HG03103 (cell line): ENCODE results near the gene ABHD11.
"Not testable (repeated sequence)": the region's sequence is repeated elsewhere in the genome, so short reads cannot be mapped to it uniquely, and the experiment has no call there.

Experiments
- ATAC-seq: cut with Tn5 transposase; IDR thresholded peaks from one replicate; pipeline ENCODE4 v1.9.1; 2021; ENCODE audit warnings: low read depth; ENCODE audit not compliant: unreplicated experiment

The ABHD11 gene

DNA sequence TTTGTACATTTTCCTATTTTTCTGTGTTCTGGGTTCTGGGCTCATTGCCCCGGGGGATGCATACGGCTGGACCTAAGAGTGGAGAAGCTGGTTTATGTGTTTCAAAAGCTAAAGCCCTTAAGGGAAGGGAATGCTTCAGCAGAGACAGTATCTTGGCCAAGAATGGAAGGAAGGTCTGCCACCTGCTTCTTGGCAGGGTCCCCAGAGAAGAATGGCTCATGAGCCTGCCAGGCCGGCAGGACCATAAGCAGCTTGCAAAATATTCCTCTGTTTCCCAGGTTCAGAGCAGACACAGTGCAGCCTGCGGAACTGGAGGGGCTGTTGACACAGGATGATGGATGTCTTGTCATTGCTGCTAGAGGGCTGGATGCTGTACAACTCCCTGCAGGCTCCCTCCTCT is 7.8 kb upstream of the ABHD11 start:
- ATAC-seq: no peak

- no peak for ATAC-seq
Observed at GRCh38 chr7:73742753-73743641, 4.4 kb upstream of the ABHD11 start.

- no peak for ATAC-seq
Observed at GRCh38 chr7:73742338-73742752, 3.7 kb upstream of the ABHD11 start.

GRCh38 chr7:73741600-73741999 is 3.0 kb upstream of the ABHD11 start:
- ATAC-seq: no peak

DNA sequence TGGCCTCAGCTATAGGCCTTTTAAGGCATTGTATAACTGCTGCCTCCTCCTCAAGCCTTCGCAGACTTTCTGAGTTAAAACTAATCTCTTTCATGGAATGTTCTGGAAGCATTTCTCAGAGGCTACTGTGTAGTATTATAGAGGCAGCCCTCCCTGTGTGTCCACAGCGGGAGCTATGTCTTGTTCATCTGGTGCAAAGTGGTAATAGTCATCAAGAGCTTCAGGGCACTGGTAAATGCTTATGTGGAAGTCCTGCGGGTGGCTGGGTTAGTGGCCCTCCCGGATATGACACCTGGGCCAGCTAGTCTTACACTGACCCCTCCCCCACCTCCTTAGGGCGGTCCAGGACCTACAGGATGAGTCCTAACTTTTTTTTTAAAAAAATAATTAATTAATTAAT is 2.2 kb upstream of the ABHD11 start:
- no peak for ATAC-seq

DNA sequence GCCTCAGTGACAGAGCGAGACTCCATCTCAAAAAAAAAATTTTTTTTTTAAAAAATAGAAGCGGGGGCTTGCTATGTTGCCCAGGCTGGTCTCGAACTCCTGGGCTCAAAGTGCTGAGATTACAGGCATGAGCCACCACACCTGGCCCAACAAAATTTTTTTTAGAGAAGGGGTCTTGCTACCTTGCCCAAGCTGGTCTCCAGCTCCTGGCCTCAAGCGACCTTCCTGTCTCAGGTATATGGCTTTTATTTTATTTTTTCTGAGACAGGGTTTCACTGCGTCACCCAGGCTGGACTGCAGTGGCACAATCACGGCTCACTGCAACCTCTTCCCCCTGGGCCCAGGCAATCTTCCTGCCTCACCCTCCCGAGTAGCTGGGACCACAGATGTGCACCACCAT is 1.6 kb upstream of the ABHD11 start:
- ATAC-seq: no peak

DNA sequence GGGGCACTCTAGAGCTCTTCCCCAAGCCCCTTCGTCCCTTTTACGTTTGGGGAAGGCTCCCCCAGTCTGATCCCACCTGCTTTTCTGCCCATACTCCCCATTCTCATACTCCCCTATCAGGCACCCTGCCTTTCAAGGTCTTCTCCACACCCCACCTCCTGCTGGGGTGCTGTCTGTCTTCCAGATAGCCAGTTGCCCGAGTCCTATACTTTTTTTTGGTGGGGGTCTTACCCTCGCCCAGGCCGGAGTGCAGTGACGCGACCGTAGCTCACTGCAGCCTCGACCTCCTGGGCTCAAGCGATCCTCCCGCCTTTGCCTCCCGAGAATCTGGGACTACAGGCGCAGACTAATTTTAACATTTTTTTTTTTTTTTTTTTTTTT is 775 bp upstream of the ABHD11 start:
- ATAC-seq: no peak

- ATAC-seq: no peak
Observed at GRCh38 chr7:73738220-73738611, 386 bp downstream of the ABHD11 start.

- no peak for ATAC-seq
Observed at GRCh38 chr7:73737491-73738219, 947 bp downstream of the ABHD11 start.

DNA sequence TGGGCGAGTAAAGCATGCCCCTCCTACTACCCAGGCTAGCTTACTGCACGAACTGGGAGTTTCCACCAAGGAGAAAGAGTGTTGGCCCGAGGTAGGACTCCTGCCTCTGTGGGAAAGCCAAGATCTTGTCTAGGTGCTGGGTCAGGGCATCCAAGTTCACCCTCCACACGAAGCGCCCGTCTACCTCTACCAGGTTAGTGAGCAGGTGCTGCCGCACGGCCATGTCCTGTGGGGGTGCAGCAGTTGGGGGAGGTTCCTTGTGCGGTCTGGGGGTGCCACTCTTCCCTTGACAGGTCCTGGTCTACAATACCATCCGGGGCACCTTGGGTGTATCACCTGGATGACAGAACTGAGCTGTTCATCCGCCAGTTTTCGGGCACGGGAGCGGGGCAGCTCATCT is 1.7 kb downstream of the ABHD11 start:
- no peak for ATAC-seq

DNA sequence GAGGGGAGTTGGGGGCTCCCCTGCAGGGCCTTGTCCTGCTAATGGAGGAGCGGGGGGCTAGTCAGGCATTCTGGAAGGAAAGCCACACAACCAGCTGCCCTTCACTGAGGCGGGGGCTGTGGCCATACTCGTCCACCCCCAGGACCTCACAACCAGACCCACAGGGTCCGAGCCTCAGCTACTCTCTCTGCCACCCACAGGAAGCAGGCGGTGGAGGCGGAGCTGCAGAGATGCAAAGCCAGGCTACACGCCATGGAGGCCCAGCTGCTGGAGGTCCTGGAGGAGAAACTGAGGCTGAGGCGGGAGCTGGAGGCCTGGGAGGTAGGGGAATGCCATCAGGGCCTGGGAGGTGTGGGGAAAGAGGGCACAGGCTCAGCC is 3.1 kb downstream of the ABHD11 start:
- ATAC-seq: no peak

DNA sequence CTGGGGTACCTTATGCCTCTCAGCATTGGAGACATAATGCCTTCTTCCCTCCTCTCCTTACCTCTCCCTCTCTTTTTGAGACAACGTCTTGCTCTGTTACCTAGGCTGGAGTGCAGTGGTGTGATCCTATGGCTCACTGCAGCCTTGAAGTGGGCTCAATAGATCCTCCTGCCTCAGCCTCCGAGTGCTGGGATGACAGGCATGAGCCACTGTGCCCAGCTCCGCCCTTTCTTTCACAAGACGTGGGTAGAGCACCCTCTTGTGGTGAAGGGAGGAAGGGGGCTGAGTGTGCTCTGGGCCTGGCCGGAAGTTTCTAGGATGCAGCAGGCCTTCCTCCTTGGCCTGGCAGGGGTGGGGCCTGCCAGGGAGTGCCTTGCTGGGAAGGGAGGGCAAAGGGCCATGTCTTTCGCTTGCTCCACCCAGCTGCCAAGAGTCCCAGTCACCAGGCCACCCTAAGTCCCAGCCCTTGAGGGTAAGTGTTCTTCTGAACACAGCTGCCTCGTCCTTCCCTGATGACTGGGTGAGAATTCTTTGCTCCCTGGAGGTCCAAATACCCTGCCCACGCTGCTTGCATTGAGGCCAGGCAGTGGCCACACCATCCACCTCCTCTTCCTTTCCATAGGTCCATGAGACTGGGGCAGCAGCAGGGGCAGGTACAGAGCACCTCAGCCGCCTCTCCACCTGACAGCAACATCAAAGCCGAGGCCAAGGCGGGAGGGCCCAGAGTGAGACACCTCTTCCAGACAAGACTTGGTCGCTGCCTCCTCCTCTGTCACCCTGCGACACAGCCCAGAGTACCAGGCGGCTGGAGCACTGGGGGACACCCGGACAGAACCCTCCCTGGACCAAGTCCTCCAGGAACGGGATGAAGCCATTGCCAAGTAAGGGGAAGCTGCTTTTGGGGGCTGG is 3.7 kb downstream of the ABHD11 start:
- peak; percentile 44 for ATAC-seq

- ATAC-seq: no peak
Observed at GRCh38 chr7:73732397-73732796, 6.2 kb downstream of the ABHD11 start.

DNA sequence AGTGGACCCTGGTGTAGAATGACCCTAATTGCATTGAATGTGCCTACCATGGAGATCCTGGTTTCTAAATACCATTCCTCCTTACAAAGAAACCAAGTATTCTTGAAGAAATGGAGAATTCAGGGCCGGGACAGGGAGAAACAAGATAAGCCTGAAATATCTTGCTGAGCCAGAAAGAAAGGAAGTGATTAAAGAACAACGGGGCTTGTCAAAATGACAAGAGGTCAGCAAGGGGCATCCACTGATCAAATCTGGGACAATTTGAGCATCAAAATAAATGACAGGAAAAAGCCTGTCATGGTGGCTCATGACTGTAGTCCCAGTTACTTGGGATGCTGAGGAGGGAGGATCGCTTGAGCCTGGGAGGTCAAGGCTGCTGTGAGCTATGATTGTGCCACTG is 8.1 kb downstream of the ABHD11 start:
- ATAC-seq: no peak

DNA sequence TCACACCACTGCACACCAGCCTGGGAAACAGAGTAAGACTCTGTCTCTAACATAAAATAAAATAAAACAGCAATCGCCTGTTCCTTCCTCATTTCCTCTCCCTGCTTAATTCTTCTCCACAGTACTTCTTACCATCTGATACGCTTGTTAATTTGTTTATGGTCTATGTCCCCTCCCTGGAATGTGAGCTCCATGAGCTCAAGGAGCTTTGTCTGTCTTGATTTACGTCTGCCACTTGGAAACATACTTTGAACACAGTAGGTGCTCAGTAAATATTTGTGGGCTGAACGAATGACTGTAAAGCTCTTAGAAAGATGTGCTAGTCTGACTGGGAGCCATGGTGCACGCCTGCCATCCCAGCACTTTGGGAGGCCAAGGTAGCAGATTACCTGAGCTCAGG is 10.1 kb downstream of the ABHD11 start:
- ATAC-seq: no peak

DNA sequence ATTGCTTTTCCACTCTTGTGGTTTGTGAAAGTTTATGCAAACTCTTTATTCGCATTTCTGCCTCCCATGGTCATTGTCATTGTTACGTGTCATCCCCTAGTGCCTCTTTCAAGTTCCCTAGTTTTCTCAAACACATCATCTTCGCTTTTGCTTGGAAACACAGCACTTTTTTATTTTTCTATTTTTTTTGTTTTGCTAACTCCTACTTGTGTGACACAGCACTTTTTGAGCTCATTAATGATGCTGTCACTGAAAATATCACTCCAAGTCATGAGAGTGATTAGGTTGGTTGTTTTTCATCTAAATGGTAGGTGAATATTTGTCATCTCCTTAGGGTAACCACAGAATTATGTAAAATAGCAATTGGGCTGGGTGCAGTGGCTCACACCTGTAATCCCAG is 10.7 kb downstream of the ABHD11 start:
- ATAC-seq: no peak

GRCh38 chr7:73726083-73726466 is 12.5 kb downstream of the ABHD11 start:
- ATAC-seq: no peak

DNA sequence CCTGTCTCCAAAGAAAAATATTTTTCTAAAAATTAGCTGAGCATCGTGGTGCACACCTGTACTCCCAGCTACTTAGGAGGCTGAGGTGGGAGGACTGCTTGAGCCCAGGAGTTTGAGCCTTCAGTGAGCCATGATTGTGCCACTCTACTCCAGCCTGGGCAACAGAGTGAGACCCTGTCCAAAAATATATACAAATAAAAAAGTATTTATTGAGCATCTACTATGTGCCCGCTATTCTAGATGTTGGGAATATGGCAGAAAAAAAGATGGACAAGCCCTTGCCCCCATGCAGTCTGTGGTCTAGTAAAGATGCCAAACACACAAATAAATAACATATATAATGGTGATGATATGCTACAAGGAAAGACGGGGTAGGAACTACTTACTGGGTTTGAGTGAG is 14.8 kb downstream of the ABHD11 start:
- no peak for ATAC-seq

DNA sequence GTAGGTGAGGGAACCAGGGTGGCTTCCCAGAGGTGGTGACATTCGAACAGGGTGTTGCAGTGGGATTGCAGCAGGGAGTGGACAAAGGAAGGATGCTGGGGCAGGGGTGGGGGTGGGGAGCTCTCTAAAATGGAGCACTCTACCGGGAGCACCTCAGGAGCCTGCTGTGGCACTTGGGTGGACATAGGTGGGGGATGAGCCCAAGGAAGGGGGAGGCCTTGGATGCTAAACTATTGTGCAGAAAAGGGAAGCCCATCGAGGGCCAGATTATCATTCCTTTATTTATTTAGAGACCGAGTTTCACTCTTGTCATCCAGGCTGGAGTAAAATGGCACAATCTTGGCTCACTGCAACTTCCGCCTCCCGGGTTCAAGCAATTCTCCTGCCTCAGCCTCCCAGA is 15.8 kb downstream of the ABHD11 start:
- no peak for ATAC-seq

DNA sequence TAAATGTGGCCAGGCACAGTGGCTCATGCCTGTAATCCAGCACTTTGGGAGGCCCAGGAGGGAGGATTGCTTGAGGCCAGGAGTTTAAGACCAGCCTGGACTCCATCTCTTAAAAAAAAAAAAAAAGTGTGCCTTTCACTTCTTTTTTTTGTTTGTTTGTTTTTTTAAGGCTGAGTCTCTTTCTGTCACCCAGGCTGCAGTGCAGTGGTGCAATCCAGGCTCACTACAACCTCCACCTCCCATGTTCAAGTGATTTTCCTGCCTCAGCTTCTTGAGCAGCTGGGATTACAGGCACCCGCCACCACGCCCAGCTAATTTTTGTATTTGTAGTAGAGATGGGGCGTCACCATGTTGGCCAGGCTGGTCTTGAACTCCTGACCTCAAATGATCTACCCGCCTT is 16.4 kb downstream of the ABHD11 start:
- not testable (repeated sequence) for ATAC-seq

DNA sequence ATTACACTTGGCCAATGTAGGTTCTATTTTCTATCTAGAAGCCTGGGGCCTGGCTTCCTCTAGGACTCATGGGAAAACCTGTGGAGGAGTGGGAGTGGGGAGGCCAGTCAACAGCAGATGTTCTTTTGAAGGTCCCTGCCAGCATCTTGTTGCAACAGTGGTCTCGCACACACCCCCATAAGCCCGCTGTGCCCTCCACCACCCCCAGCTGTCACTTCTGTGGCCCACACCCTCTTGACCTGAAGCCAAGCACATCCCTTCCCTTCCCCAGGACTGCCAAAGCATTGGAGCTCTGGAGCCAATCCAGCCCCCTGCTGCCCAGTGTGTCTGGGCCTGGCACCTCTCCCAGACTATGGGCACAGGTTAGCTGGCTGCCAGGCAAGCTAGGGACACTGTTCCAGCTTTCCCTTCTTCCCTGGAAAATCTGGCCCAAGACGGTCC is 17.2 kb downstream of the ABHD11 start:
- no peak for ATAC-seq
